HG03280 (cell line): ENCODE data around the gene MYOD1.

ENCODE experiments used
- ATAC-seq: cut with Tn5 transposase; IDR thresholded peaks from one replicate; pipeline ENCODE4 v1.9.1; 2021; ENCODE audit warnings: mild to moderate bottlenecking, moderate library complexity; ENCODE audit not compliant: unreplicated experiment

Gene MYOD1

GRCh38 chr11:17734418-17734911 is 15.1 kb downstream of the MYOD1 start, which contains the start of gene KCNC1:
TSS of gene KCNC1 (plus strand) at chr11:17734781. CDS start at chr11:17736003, 1,222 bp downstream.
- ATAC-seq: no peak

GRCh38 chr11:17734986-17735817 is 15.8 kb downstream of the MYOD1 start:
- no peak for ATAC-seq

GRCh38 chr11:17735818-17736578 is 16.6 kb downstream of the MYOD1 start:
- no peak for ATAC-seq

GRCh38 chr11:17736579-17736893 is 17.2 kb downstream of the MYOD1 start:
- no peak for ATAC-seq

GRCh38 chr11:17736930-17737817 is 17.8 kb downstream of the MYOD1 start:
- no peak for ATAC-seq

GRCh38 chr11:17738151-17738973 is 19.0 kb downstream of the MYOD1 start:
- ATAC-seq: no peak

- no peak for ATAC-seq
Measured at GRCh38 chr11:17739945-17740338, 20.6 kb downstream of the MYOD1 start.

- ATAC-seq: no peak
Measured at GRCh38 chr11:17740649-17741235, 21.4 kb downstream of the MYOD1 start.

- no peak for ATAC-seq
Measured at GRCh38 chr11:17741487-17741886, 22.1 kb downstream of the MYOD1 start.

- ATAC-seq: no peak
Measured at GRCh38 chr11:17742019-17742418, 22.6 kb downstream of the MYOD1 start.

- no peak for ATAC-seq
Measured at GRCh38 chr11:17743026-17743807, 23.8 kb downstream of the MYOD1 start.

GRCh38 chr11:17743808-17744119 is 24.4 kb downstream of the MYOD1 start:
- ATAC-seq: no peak

- ATAC-seq: no peak
Measured at GRCh38 chr11:17744151-17744940, 25.0 kb downstream of the MYOD1 start.

- ATAC-seq: no peak
Measured at GRCh38 chr11:17745023-17745772, 25.8 kb downstream of the MYOD1 start.

GRCh38 chr11:17746096-17746495 is 26.7 kb downstream of the MYOD1 start:
- no peak for ATAC-seq

- no peak for ATAC-seq
Measured at GRCh38 chr11:17747131-17747955, 28.0 kb downstream of the MYOD1 start.

- no peak for ATAC-seq
Measured at GRCh38 chr11:17748044-17748443, 28.7 kb downstream of the MYOD1 start.
